ENCODE results near the gene CCNQ. TPM values are rescaled to one million over a fixed set of nuclear protein-coding genes. Genes with fewer than 3 reads are reported as not detected.
"Not testable (repeated sequence)": the region's sequence is repeated elsewhere in the genome, so short reads cannot be mapped to it uniquely, and the experiment has no call there.

The CCNQ gene
- polyA plus RNA-seq, 1 donor from 2014 or later = 56.1 TPM

DNA sequence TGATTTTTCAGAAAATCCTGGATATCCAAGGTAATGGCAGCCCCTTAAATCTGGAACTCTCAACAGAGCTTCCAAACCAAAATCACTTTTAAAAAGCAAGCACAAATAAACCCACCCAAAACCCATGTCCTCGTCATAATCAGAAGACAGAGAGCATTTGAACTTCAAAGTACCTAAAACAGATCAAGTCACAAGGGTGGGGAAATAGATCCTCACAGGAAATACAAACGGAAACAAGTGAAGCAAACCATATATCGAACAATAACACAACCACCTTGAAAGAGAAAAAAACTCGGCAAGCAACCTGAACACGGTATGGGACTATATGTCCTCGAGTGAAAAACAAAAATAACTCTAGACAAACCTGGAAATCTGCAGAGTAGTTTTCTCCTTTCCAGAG is 15.9 kb upstream of the CCNQ start:
- H3K9me3 Mint-ChIP-seq = peaks cover 0 to 10% (median 2%) of the 10 kb centered on the region in 3 donors
- H3K4me3 Mint-ChIP-seq = peak overlapping the region in 1 of 4 donors; percentile 43
- H3K27ac Mint-ChIP-seq = peak overlapping the region in 1 of 3 donors; percentile 21
- peaks cover 0 to 4% (median 2%) of the 10 kb centered on the region in 3 donors for H3K4me1 Mint-ChIP-seq
- H3K27me3 Mint-ChIP-seq = peaks cover 34% of the 10 kb centered on the region
- no peaks in the 10 kb centered on the region for H3K36me3 Mint-ChIP-seq

DNA sequence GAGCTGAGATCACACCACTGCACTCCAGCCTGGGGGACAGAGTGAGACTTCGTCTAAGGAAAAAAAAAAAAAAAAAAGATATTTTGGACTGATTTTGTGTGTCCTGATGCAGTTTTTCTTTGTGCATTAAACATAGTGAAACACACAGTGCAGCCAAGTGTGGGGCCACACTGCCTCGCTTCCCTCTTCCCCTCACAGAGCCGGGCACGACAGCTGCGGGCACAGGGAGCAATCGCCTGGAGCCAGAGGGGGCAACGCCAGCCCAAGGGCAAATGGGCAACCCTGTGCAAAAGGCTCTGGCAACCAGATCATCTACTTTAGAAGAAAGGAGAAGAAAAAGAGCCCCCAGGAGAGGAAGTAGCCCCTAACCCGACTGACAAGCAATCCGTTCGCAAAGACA is 13.5 kb upstream of the CCNQ start:
- Mint-ChIP-seq H3K4me3 (peak overlapping the region in 1 of 4 donors; percentile 38), H3K4me1 (peaks cover 2 to 4% (median 2%) of the 10 kb centered on the region in 3 donors), H3K27me3 (peaks cover 29% of the 10 kb centered on the region), H3K36me3 (no peaks in the 10 kb centered on the region), H3K27ac (no peak overlapping the region), H3K9me3 (peaks cover 0 to 10% (median 2%) of the 10 kb centered on the region in 3 donors)

DNA sequence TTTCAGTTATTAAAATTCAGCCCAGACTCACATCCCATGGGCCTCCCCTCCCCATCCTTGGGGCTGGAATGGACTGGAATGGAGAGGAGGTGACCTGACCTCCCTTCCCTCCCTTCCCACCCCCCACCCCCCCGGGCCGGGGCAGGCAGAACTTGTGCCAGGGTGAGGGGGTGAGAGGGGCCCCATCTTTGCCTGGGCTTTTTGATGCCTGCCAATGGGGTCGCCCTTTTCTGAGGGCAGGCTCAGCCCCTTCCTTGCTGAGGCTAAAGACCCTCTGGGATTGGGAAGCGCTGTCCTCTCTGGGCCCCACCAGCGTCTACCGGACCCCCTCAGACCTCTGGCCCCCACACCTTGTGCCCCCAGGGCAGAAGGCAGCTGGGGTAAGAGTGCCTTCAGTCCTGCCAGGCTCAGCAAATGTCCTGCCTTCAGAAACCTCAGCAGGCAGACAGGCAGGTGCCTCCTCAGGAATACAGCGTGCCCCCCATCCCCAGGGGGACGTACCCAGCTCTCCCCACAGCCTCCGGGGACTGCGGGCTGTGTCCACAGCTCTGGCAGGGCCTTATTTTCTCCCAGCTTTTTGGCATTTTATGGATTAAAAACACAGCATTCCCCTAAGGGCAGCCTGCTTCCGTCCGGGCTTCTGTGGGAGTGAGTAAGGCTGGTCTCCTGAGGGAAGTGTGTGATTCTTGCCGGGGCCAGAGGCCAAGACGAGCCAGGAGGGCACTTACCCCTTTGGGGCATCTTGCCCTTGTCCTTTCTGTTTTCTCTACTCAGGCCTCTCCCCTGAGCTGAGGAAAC is 12.6 kb upstream of the CCNQ start:
- Mint-ChIP-seq H3K4me1 (peaks cover 2 to 4% (median 2%) of the 10 kb centered on the region in 3 donors), H3K27me3 (peaks cover 29% of the 10 kb centered on the region), H3K27ac (peak overlapping the region in 1 of 3 donors; percentile 67), H3K9me3 (peaks cover 0 to 10% (median 2%) of the 10 kb centered on the region in 3 donors), H3K36me3 (no peaks in the 10 kb centered on the region), H3K4me3 (peak overlapping the region in 3 of 4 donors; percentile 12 to 85 (median 38))

DNA sequence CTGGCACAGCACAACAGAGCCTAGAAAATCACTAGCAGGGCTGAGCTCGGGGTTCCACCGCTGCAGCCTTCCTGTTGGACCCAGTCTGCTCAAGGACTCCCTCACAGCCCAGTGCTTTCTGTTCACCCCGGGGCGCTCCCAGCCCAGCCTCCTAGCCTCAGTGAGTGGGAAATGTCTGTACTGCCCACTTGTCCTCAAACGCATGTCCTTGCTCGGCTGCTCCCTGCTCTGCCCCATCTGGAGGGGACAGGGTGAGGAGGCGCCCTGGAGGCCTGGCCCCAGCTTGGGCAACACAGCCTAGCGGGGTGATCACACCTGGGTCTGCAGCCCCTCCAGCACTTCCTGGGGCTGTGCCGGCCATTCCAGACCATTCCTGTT is 11.9 kb upstream of the CCNQ start:
- Mint-ChIP-seq H3K9me3 (peaks cover 0 to 10% (median 2%) of the 10 kb centered on the region in 3 donors), H3K27ac (no peak overlapping the region), H3K27me3 (peaks cover 26% of the 10 kb centered on the region), H3K4me3 (peak overlapping the region; percentile 6 to 78 (median 62)), H3K4me1 (peaks cover 2 to 4% (median 2%) of the 10 kb centered on the region in 3 donors), H3K36me3 (no peaks in the 10 kb centered on the region)

DNA sequence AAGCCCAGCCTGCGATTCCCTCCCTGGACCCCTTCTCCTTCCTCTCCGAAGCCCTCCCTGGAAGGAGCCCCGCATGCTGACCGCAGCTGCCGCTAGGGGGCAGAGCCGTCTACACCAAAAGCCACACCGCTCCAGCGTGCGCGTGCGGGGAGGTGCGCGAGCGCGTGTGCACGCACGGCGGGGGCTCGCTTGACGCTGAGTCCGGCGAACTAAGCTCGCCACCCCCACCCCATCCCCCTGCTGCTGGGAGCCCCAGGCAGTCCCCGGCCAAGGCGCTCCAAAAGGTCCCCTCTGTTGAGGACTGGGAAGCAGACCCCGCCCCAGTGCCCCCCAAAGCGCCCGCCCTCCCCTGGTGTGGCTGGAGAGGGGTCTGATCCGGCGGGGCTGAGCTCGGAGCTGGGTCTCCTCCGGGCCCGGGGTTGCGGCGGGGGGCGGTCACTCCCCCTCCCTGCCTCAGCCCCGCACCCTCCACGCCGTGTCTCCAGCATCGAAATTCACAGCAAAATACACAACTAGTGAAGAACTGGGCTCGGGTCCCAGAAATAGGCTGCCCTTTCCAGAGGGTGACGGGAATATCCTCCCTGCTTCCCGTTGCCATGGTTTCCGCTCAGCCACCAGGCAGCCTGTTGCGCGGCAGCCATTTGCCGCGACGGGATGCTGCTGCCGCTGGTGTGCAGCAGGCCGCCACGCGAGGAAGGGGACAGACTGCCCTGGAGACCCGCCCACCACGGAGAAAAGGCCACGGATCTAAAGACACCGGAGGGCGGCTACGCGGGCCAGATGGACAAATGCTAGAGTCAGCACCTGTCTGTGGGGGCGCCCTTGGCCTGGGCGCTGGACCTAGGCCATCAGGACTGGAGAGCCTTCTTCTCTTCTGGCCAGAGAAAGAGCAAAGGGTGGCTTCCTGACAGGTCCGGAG is 11.2 kb upstream of the CCNQ start:
- Mint-ChIP-seq H3K4me3 (peak overlapping the region; percentile 52 to 85 (median 74)), H3K36me3 (no peaks in the 10 kb centered on the region), H3K9me3 (peaks cover 0 to 10% (median 2%) of the 10 kb centered on the region in 3 donors), H3K27ac (peak overlapping the region in 1 of 3 donors; percentile 62), H3K4me1 (peaks cover 2 to 4% (median 2%) of the 10 kb centered on the region in 3 donors), H3K27me3 (peaks cover 26% of the 10 kb centered on the region)

DNA sequence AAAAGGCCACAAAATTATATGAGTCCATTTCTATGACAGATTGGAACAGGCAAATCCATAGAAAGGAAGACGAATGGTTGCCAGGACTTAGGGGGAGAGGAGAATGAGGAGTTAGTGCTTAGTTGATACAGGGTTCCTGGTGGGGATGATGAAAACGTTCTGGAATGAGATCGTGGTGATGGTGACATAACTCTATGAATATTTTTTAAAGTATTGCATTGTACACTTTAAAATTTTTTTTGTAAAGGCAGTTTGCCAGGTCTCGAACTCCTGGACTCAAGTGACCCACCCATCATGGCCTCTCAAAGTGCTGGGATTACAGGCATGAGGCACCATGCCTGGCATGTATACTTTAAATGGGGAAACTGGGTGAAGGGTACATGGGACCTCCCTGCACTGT is 9.9 kb upstream of the CCNQ start:
- H3K4me3 Mint-ChIP-seq = no peak overlapping the region

DNA sequence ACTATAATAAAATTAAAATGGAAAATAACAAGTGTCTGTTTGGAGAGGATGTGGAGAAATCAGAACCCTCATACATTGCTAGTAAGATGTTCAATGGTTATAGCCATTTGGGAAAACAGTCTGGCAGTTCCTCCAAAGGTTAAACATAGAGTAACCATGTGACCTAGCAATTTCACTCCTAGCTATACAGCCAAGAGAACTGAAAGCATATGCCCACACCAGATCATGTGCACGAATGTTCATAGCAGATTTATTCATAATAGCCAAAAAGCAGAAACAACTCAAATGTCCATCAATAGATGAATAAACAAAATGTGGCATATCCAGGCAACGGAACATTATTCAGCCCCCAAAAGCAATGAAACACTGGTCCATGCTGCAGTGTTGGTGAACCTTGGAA is 9.4 kb upstream of the CCNQ start:
- Mint-ChIP-seq H3K27me3 (peaks cover 11% of the 10 kb centered on the region), H3K4me1 (peaks cover 0 to 3% (median 2%) of the 10 kb centered on the region in 3 donors), H3K36me3 (no peaks in the 10 kb centered on the region), H3K9me3 (no peaks in the 10 kb centered on the region), H3K27ac (no peak overlapping the region), H3K4me3 (no peak overlapping the region)

More for the DNA sequence above, 9.9 kb upstream of the CCNQ start:
- H3K27me3 Mint-ChIP-seq = peaks cover 16% of the 10 kb centered on the region
- no peaks in the 10 kb centered on the region for H3K36me3 Mint-ChIP-seq
- H3K4me1 Mint-ChIP-seq = peaks cover 2 to 4% (median 2%) of the 10 kb centered on the region in 3 donors
- H3K9me3 Mint-ChIP-seq = peaks cover 0 to 4% (median 2%) of the 10 kb centered on the region in 3 donors
- no peak overlapping the region for H3K27ac Mint-ChIP-seq

- H3K27ac Mint-ChIP-seq = no peak overlapping the region
- H3K36me3 Mint-ChIP-seq = no peaks in the 10 kb centered on the region
- H3K27me3 Mint-ChIP-seq = peaks cover 7% of the 10 kb centered on the region
- H3K9me3 Mint-ChIP-seq = no peaks in the 10 kb centered on the region
- H3K4me3 Mint-ChIP-seq = no peak overlapping the region
- H3K4me1 Mint-ChIP-seq = peaks cover 1 to 3% (median 2%) of the 10 kb centered on the region in 3 donors
Observed at GRCh38 chrX:153606503-153606902, 7.6 kb upstream of the CCNQ start.

- H3K4me1 Mint-ChIP-seq, H3K9me3 Mint-ChIP-seq, H3K27me3 Mint-ChIP-seq, H3K36me3 Mint-ChIP-seq: not testable (repeated sequence)
- Mint-ChIP-seq H3K4me3 (peak overlapping the region in 1 of 4 donors; percentile 11), H3K27ac (peak overlapping the region in 1 of 3 donors; percentile 63)
Observed at GRCh38 chrX:153604666-153605380, 5.9 kb upstream of the CCNQ start.

- Mint-ChIP-seq H3K9me3 (no peaks in the 10 kb centered on the region), H3K27ac (no peak overlapping the region), H3K27me3 (peaks cover 4% of the 10 kb centered on the region), H3K4me1 (peaks cover 6 to 12% (median 8%) of the 10 kb centered on the region in 3 donors), H3K36me3 (no peaks in the 10 kb centered on the region), H3K4me3 (no peak overlapping the region)
Observed at GRCh38 chrX:153603131-153603656, 4.3 kb upstream of the CCNQ start.

DNA sequence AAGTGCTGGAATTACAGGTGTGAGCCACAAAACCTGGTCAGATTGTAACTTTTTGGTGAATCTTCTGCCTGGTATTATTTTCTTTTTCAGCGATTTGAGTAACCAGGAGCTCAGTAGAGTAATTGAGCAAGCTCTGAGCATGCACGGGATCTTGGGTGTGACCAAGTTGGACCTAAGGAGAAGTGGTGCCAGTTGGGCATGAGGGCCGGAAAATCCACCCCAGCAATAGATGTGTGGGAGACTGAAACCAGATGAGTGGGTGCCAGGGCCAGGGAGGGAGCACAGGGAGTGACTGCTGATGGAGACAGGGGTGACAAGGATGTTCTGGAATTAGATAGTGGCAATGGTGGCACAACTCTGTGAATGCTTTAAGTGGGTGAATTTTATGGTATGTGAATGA is 3.7 kb upstream of the CCNQ start:
- peaks cover 4% of the 10 kb centered on the region for H3K27me3 Mint-ChIP-seq
- H3K36me3 Mint-ChIP-seq = no peaks in the 10 kb centered on the region
- H3K4me1 Mint-ChIP-seq = peaks cover 6 to 12% (median 12%) of the 10 kb centered on the region in 3 donors
- H3K27ac Mint-ChIP-seq = no peak overlapping the region
- H3K4me3 Mint-ChIP-seq = peak overlapping the region in 1 of 4 donors; percentile 55
- no peaks in the 10 kb centered on the region for H3K9me3 Mint-ChIP-seq

DNA sequence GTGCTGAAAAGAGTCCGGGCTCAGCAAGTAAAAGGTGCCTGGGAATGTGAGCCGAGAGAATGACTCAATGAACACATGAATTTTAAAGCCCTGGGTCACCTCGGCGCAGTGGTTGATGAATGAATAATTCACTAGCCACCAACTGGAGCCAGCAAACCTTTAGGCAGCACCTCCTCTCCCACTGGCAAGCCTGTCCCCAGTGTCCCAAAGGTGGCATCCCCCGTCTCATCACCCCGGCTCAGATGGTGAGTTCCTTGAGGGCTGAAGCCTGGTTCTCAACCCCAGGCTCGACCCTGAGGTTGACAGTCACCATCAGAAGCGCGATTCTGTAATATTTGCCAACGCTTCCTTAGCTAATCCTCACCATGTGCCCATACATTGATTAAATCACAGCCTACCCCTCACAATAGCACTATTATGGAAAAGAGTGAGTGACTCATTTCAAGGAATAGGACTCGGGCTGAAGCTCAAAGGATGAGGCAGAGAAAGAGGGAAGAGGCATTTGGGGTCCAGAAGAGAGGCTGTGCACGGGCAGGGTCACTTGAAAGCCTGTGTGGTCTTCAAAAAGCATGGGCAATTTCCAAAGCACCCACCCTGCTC is 2.7 kb upstream of the CCNQ start:
- Mint-ChIP-seq H3K4me1 (peaks cover 9 to 19% (median 19%) of the 10 kb centered on the region in 3 donors), H3K4me3 (peak overlapping the region in 3 of 4 donors; percentile 38 to 52 (median 41)), H3K27me3 (peaks cover 4% of the 10 kb centered on the region), H3K27ac (peak overlapping the region in 1 of 3 donors; percentile 23), H3K9me3 (peaks cover 0 to 2% (median 0%) of the 10 kb centered on the region in 3 donors), H3K36me3 (no peaks in the 10 kb centered on the region)

DNA sequence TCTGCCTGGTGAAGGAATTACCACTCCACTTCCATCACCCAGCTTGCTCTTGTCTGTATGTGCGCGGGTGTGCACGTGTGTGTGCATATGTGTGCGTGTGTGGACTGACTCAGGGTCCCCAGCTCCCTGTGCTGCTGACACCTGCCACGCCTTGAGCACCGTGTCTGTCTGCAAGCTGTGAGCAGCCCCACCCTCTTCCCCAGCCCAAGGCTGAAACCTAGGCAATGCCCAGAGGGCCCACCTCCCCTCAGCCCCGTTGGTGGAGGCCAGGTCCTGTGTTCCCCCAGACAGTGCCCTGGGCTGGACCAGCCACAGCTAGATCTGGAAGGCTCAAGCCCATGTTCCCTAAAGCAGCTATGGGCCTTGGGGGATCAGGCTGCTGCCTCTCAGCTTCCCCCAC is 2.0 kb upstream of the CCNQ start:
- peaks cover 10 to 26% (median 26%) of the 10 kb centered on the region in 3 donors for H3K4me1 Mint-ChIP-seq
- peaks cover 2% of the 10 kb centered on the region for H3K27me3 Mint-ChIP-seq
- peak overlapping the region in 1 of 3 donors; percentile 18 for H3K27ac Mint-ChIP-seq
- peak overlapping the region in 2 of 4 donors; percentile 19 to 21 for H3K4me3 Mint-ChIP-seq
- H3K9me3 Mint-ChIP-seq = peaks cover 0 to 2% (median 0%) of the 10 kb centered on the region in 3 donors
- peaks cover 4% of the 10 kb centered on the region for H3K36me3 Mint-ChIP-seq

DNA sequence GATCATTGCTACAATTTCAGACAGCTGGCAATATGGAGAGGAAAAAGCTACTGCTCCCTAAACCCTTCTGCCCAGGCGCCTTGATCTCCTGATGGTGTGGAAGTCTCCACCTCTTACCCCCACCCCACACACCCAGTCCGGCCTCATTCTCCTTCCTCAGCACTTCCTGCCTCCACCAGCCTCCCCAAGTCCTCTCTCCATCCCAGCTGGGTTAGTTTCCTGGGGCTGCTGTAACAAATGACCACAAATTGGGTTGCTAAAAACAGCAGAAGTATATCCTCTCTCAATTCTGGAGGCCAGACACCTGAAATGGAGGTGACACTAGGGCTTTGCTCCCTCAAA is 1.1 kb upstream of the CCNQ start:
- H3K36me3 Mint-ChIP-seq = peaks cover 4% of the 10 kb centered on the region
- peaks cover 2% of the 10 kb centered on the region for H3K27me3 Mint-ChIP-seq
- peaks cover 17 to 30% (median 28%) of the 10 kb centered on the region in 3 donors for H3K4me1 Mint-ChIP-seq
- H3K9me3 Mint-ChIP-seq = peaks cover 0 to 2% (median 0%) of the 10 kb centered on the region in 3 donors
- H3K4me3 Mint-ChIP-seq = peak overlapping the region; percentile 76 to 97 (median 88)
- peak overlapping the region; percentile 39 to 83 (median 59) for H3K27ac Mint-ChIP-seq
